ENCODE results near the gene EML3.
"Not testable (repeated sequence)": the region's sequence is repeated elsewhere in the genome, so short reads cannot be mapped to it uniquely, and the experiment has no call there.

The EML3 gene, protein sequence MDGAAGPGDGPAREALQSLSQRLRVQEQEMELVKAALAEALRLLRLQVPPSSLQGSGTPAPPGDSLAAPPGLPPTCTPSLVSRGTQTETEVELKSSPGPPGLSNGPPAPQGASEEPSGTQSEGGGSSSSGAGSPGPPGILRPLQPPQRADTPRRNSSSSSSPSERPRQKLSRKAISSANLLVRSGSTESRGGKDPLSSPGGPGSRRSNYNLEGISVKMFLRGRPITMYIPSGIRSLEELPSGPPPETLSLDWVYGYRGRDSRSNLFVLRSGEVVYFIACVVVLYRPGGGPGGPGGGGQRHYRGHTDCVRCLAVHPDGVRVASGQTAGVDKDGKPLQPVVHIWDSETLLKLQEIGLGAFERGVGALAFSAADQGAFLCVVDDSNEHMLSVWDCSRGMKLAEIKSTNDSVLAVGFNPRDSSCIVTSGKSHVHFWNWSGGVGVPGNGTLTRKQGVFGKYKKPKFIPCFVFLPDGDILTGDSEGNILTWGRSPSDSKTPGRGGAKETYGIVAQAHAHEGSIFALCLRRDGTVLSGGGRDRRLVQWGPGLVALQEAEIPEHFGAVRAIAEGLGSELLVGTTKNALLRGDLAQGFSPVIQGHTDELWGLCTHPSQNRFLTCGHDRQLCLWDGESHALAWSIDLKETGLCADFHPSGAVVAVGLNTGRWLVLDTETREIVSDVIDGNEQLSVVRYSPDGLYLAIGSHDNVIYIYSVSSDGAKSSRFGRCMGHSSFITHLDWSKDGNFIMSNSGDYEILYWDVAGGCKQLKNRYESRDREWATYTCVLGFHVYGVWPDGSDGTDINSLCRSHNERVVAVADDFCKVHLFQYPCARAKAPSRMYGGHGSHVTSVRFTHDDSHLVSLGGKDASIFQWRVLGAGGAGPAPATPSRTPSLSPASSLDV

DNA sequence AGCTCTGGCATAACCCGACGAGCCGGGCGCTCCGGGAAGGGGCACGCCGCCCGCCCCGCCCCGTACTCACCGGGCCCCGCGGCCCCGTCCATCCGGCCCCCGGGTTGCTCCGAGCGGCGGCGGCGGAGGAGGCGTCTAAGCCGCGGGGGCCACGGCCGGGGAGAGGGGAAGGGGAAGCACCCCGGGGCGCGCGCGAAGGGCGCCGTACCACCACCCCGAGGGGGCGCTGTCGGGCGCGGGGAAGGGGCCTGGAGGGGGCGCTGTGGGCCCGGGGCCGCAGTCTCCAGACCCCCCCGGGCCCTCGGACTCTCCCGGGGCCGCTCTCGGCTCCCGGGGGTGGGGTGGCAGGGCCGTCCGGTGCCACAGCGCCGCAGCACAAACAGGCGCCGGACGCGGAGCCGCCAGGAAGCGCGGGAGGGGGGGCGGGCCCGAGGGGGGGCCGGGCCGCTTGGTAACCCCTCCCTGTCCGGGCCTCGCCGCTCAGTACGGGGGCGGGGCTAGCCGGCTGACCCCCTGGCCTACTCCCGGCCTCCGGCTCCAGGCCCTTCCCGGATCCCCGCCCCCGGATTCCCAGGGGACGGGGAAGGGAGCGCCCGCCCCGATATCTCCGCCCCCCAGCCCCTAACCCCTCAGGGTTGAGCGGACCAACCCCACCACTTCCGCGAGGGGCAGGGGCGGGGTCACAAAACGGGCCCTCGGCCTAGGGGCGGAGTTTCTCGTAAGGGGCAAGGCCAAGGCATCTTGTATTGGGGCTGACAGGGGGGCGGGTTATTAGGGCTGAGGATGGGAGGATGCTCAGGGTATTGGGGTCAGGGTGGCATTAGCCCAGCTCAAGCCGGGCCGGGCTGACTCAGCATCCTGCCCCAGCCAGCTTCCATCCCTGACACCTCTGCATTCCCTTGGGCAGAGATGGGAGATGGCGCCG is at the start of gene EML3, which contains the start of gene ROM1:
TSS of gene EML3 (minus strand) at position 410 of the 925 bp plus-strand sequence. CDS start at position 92, 318 bp downstream.
TSS of gene ROM1 (plus strand) at position 892 of the 925 bp plus-strand sequence. CDS start at position 917, 25 bp downstream.
- peak within 1 kb of the TSS; percentile 91 to 100 (median 98) for H3K4me2 ChIP-seq
- TF ChIP-seq Cebpa-rat (IDR thresholded peaks at IDR 0.05): no peak
- no peaks in the 10 kb centered on the region for H3K27me3 ChIP-seq
- no peaks in the 10 kb centered on the region for H3K9me3 ChIP-seq (replicated peaks in 1 of 11)
- peak within 1 kb of the TSS; percentile 84 to 94 (median 90) for H3K9ac ChIP-seq
- peak within 1 kb of the TSS; percentile 69 to 89 (median 74) for H3K4me3 ChIP-seq
- peaks cover 43 to 65% (median 48%) of the 10 kb centered on the region in 10 experiments for H3K4me1 ChIP-seq
- peak within 1 kb of the TSS; percentile 72 to 91 (median 83) for H3K27ac ChIP-seq
- H3K36me3 ChIP-seq: peaks cover 15 to 66% (median 33%) of the 10 kb centered on the region in 11 experiments
- peaks cover 0 to 19% (median 0%) of the 10 kb centered on the region in 11 experiments; a peak in 2 of 22 replicates for H4K20me1 ChIP-seq

DNA sequence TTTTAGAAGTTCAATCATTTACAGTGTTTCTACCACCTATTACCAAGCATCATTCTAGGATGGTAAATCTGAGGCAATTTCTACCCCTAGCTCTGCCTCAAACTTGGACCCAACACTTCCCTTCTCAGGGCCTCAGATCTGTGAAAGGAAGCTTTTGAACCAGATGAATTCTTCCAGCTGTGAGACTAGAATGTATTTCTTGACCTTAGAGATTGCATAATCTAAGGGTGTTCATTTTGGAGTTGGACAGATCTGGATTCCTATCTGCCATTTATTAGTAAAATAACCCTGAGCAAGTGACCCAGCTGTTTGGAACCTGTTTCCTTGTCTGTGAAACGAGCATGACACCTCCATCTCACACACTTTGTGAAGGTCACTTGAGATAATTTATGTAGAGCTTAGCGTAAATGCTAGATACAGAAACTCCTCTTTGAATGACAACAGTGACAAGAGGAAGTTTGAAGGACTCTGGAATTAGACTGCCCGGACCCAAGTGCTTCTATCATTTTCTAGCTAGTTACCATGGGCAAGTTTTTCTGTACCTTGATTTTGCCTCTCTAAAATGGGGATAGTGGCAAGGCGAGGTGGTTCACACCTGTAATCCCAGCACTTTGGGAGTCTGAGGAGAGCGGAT is 44.3 kb upstream of the EML3 start:
- Histone ChIP-seq H3K9ac (no peak overlapping the region), H3K27me3 (no peaks in the 10 kb centered on the region), H3K9me3 (replicated peaks in 1 of 11) (no peaks in the 10 kb centered on the region), H3K27ac (no peak overlapping the region), H3K4me2 (no peak overlapping the region), H4K20me1 (peaks cover 0 to 8% (median 0%) of the 10 kb centered on the region in 11 experiments; a peak in 3 of 22 replicates), H3K4me1 (peaks cover 6 to 14% (median 13%) of the 10 kb centered on the region in 10 experiments), H3K4me3 (no peak overlapping the region), H3K36me3 (peaks cover 0 to 17% (median 15%) of the 10 kb centered on the region in 11 experiments; a peak in 18 of 22 replicates)
- TF ChIP-seq Cebpa-rat (IDR thresholded peaks at IDR 0.05): 0 out of 22 replicates have a peak, but pooled peaks of 1 of the 11 experiments have one; percentile 15

DNA sequence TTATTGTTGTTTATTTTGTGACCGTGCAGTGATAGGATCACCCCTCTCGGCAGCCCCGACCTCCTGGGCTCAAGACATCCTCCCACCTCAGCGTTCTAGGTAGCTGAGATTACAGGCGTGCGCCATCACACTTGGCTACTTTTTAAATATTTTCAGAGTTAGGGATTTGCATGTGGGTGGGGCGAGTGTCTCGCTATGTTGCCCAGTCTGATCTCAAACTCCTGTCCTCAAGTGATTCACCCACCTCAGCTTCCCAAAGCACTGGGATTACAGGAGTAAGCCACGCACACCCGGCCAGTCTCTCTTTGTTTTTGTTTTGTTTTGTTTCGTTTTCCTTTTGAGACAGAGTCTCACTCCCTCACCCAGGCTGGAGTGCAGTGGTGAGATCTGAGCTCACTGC is 41.7 kb upstream of the EML3 start:
- peaks cover 6 to 24% (median 14%) of the 10 kb centered on the region in 11 experiments for H3K36me3 ChIP-seq
- H4K20me1 ChIP-seq: peaks cover 0 to 19% (median 6%) of the 10 kb centered on the region in 11 experiments; a peak in 7 of 22 replicates
- H3K4me3 ChIP-seq: no peak overlapping the region
- H3K4me1 ChIP-seq: peaks cover 23 to 30% (median 26%) of the 10 kb centered on the region in 10 experiments
- peak overlapping the region in 5 of 11 experiments; percentile 0 to 97 (median 31); a peak in 3 of 22 replicates for H3K9ac ChIP-seq
- no peaks in the 10 kb centered on the region for H3K9me3 ChIP-seq (replicated peaks in 1 of 11)
- peak overlapping the region in 8 of 11 experiments; percentile 17 to 93 (median 86); a peak in 12 of 22 replicates for H3K27ac ChIP-seq
- H3K27me3 ChIP-seq: no peaks in the 10 kb centered on the region
- no peak for TF ChIP-seq Cebpa-rat (IDR thresholded peaks at IDR 0.05)
- peak overlapping the region in 10 of 11 experiments; percentile 51 to 98 (median 92); a peak in 15 of 22 replicates for H3K4me2 ChIP-seq

DNA sequence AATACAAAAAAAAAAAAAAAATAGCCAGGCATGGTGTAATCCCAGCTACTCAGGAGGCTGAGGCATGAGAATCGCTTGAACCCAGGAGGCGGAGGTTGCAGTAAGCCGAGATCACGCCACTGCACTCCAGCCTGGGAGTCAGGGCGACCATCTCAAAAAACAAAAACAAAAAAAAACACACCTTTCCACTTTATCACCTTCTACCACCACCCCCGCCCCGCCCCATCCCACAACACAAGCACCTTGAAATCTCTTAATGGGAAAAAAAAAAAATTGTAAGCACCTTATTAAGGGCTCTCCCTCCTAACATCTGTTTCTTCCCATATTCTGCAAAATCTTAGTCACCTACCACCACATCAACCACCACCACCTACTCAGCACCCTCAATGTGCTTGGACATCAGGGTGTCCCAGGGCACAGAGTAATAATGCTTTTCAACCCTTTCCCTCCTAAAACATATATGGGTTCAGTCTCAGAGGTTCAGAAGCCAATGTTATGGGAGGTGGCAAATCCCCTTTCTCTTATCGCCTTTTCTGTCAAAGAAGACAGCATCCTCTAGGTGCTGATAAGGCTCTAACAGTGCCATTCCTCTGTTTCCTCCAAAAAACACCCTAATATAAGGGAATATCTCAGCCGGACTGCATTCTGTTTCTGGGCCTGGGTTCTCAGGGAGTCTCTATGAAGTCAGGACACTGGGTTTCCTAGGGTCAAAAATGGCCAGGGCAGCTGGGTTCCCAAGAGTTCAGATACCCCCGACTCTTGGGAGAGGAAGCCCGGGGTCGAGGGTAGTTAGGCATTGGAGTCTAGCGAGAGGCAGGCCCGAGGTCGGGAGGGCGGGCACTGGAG is 39.8 kb upstream of the EML3 start:
- TF ChIP-seq Cebpa-rat (IDR thresholded peaks at IDR 0.05): no peak

DNA sequence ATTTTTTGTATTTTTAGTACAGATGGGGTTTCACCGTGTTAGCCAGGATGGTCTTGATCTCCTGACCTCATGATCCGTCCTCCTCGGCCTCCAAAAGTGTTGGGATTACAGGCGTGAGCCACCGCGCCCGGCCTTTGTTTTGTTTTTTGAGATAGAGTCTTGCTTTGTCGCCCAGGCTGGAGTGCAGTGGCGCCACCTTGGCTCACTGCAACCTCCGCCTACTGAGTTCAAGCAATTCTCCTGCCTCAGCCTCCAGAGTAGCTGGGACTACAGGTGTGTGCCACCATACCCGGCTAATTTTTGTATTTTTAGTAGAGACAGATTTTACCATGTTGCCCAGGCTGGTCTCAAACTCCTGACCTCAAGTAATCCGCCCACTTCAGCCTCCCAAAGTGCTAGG is 37.7 kb upstream of the EML3 start:
- H3K27ac ChIP-seq; H3K4me3 ChIP-seq; H3K9me3 ChIP-seq (replicated peaks in 1 of 11); H3K27me3 ChIP-seq; H3K4me2 ChIP-seq: not testable (repeated sequence)
- Histone ChIP-seq H3K36me3 (peaks cover 26 to 48% (median 35%) of the 10 kb centered on the region in 11 experiments), H3K4me1 (peaks cover 41 to 56% (median 49%) of the 10 kb centered on the region in 10 experiments), H4K20me1 (peaks cover 5 to 49% (median 30%) of the 10 kb centered on the region in 11 experiments; a peak in 18 of 22 replicates), H3K9ac (0 out of 22 replicates have a peak overlapping the region, but pooled peaks of 4 of the 11 experiments have one; percentile 4 to 92 (median 31))

More for the DNA sequence above, 39.8 kb upstream of the EML3 start:
- Histone ChIP-seq H3K27ac (peak overlapping the region; percentile 81 to 96 (median 92)), H3K9me3 (replicated peaks in 1 of 11) (no peaks in the 10 kb centered on the region), H3K4me3 (peak overlapping the region; percentile 72 to 97 (median 91)), H3K4me1 (peaks cover 29 to 45% (median 38%) of the 10 kb centered on the region in 10 experiments), H4K20me1 (peaks cover 0 to 37% (median 22%) of the 10 kb centered on the region in 11 experiments; a peak in 18 of 22 replicates), H3K36me3 (peaks cover 25 to 43% (median 33%) of the 10 kb centered on the region in 11 experiments), H3K9ac (peak overlapping the region; percentile 92 to 99 (median 96)), H3K27me3 (no peaks in the 10 kb centered on the region), H3K4me2 (peak overlapping the region; percentile 85 to 98 (median 93))

DNA sequence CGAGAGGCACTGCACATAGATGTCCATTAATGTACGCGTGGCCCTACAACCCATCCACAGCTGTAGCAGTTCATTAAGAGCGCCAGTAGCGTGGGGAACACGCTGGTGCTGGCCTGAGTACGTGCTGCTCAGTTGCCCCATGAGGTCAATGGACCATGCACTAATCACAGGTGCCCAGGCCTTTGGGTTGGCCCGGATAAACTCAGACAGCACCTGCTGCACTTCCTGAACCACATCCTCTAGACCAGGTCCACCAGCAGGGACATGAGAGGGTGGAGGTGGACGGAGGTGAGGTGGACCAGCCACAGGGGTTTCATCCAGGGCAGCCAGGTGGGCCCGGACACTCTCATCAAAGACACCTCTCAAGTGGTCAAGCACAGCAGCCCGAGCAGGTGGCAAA is 36.9 kb upstream of the EML3 start:
- no peak overlapping the region for H3K4me2 ChIP-seq
- TF ChIP-seq Cebpa-rat (IDR thresholded peaks at IDR 0.05): no peak
- H3K27ac ChIP-seq: no peak overlapping the region; a peak in 1 of 22 replicates
- peaks cover 28 to 55% (median 41%) of the 10 kb centered on the region in 11 experiments for H3K36me3 ChIP-seq
- H3K27me3 ChIP-seq: no peaks in the 10 kb centered on the region
- H4K20me1 ChIP-seq: peaks cover 8 to 57% (median 35%) of the 10 kb centered on the region in 11 experiments; a peak in 19 of 22 replicates
- H3K9me3 ChIP-seq (replicated peaks in 1 of 11): no peaks in the 10 kb centered on the region
- H3K4me3 ChIP-seq: no peak overlapping the region
- peaks cover 47 to 62% (median 54%) of the 10 kb centered on the region in 10 experiments for H3K4me1 ChIP-seq
- peak overlapping the region in 5 of 11 experiments; percentile 2 to 51 (median 27); a peak in 4 of 22 replicates for H3K9ac ChIP-seq

All from BLaER1 treated with 17β-estradiol and CSF1 and Interleukin-3, amounts not matched to agents 10 nM and 100 nM (cell line).